IMR-90 (cell line): ENCODE results near the gene NUP93. TPM values are rescaled to one million over a fixed set of nuclear protein-coding genes. Genes with fewer than 3 reads are reported as not detected.

Experiments used
- ATAC-seq: fragments of 200-7000 bp; cut with Tn5 transposase; 2 replicates; pipeline ENCODE4 v1.9.1; 2020; ENCODE audit warnings: low read depth, mild to moderate bottlenecking, moderate library complexity
- BruUV-seq: library from RNA; stranded (reverse); fragments of 400-500 nt; replicated peaks from 2 replicates; lab custom pipeline; 2021; lab: Mats Ljungman, UMichigan
- CTCF ChIA-PET: fragments of 300-600 bp; formaldehyde crosslinking; extraction: SDS; loops from one replicate; lab custom pipeline; 2021; ENCODE audit warnings: antibody characterized with exemption; lab: Yijun Ruan, JAX
- POLR2A ChIA-PET: fragments of 300-600 bp; sonication (Branson Sonifier 250); formaldehyde crosslinking; loops from one replicate; lab custom pipeline; 2022; ENCODE audit warnings: antibody characterized with exemption; ENCODE audit not compliant: unreplicated experiment; lab: Charles Lee
- DNase-seq: peaks from one replicate; pipeline ENCODE4 v3.0.0; 2013
- H2AFZ ChIP-seq: replicated peaks from 2 replicates; pipeline ENCODE3; 2013; ENCODE audit warnings: low read length, mild to moderate bottlenecking; ENCODE audit not compliant: poor library complexity
- H2AK5ac ChIP-seq: 2 replicates; pipeline ENCODE4 v1.6.1; 2013; ENCODE audit warnings: low read depth, low read length, inconsistent platforms
- H2AK9ac ChIP-seq: replicated peaks from 2 replicates; pipeline ENCODE3; 2013; ENCODE audit warnings: mild to moderate bottlenecking, low read depth, low read length, moderate library complexity; ENCODE audit not compliant: poor library complexity
- H2BK120ac ChIP-seq: 2 replicates; pipeline ENCODE4 v1.6.1; 2013; ENCODE audit warnings: low read depth, low read length, inconsistent platforms
- H2BK15ac ChIP-seq: 3 replicates; pipeline ENCODE4 v1.6.1; 2013; ENCODE audit warnings: low read depth, low read length, inconsistent platforms
- H2BK20ac ChIP-seq: 2 replicates; pipeline ENCODE4 v1.6.1; 2013; ENCODE audit warnings: low read depth, mild to moderate bottlenecking, inconsistent platforms, low read length, moderate library complexity
- H2BK5ac ChIP-seq: 2 replicates; pipeline ENCODE4 v1.6.1; 2013; ENCODE audit warnings: mild to moderate bottlenecking, low read depth, low read length, inconsistent platforms; ENCODE audit not compliant: poor library complexity, severe bottlenecking
- H3K14ac ChIP-seq: replicated peaks from 2 replicates; pipeline ENCODE4 v1.6.1; 2013; ENCODE audit warnings: low read depth, low read length, inconsistent platforms
- H3K18ac ChIP-seq: 2 replicates; pipeline ENCODE4 v1.6.1; 2013; ENCODE audit warnings: low read depth, low read length, control low read depth
- H3K23ac ChIP-seq: 2 replicates; pipeline ENCODE4 v1.6.1; 2013; ENCODE audit warnings: low read depth, low read length, inconsistent platforms
- H3K27ac ChIP-seq: 2 replicates; pipeline ENCODE4 v1.5.1; 2013; ENCODE audit warnings: mild to moderate bottlenecking, control low read depth, low read length; ENCODE audit not compliant: insufficient read depth
- H3K27me3 ChIP-seq: 2 replicates; pipeline ENCODE4 v1.6.1; 2013; ENCODE audit warnings: low read length; ENCODE audit not compliant: control insufficient read depth, insufficient read depth
- H3K36me3 ChIP-seq: 2 replicates; pipeline ENCODE4 v1.6.1; 2013; ENCODE audit warnings: low read length, mixed read lengths; ENCODE audit not compliant: control insufficient read depth, insufficient read depth
- H3K4ac ChIP-seq: 2 replicates; pipeline ENCODE4 v1.6.1; 2013; ENCODE audit warnings: low read depth, low read length, inconsistent platforms
- H3K4me1 ChIP-seq: 2 replicates; pipeline ENCODE4 v1.6.1; 2013; ENCODE audit warnings: low read length, mixed read lengths; ENCODE audit not compliant: control insufficient read depth, insufficient read depth
- H3K4me2 ChIP-seq: 2 replicates; pipeline ENCODE4 v1.6.1; 2013; ENCODE audit warnings: low read depth, mild to moderate bottlenecking, control low read depth, low read length, moderate library complexity
- H3K4me3 ChIP-seq: 2 replicates; pipeline ENCODE4 v1.5.1; 2013; ENCODE audit warnings: low read depth, mild to moderate bottlenecking, control low read depth, low read length, moderate library complexity; ENCODE audit not compliant: insufficient read depth
- H3K56ac ChIP-seq: 2 replicates; pipeline ENCODE4 v1.6.1; 2013; ENCODE audit warnings: low read length, inconsistent platforms; ENCODE audit not compliant: insufficient read depth; ENCODE audit errors: extremely low read depth
- H3K79me1 ChIP-seq, 2 experiments: 2 replicates each; pipeline ENCODE4 v1.6.1; 2013; ENCODE audit warnings: low read length in 2 of 2, inconsistent platforms in 1 of 2, low read depth in 1 of 2
- H3K9ac ChIP-seq: 2 replicates; pipeline ENCODE4 v1.6.1; 2013; ENCODE audit warnings: low read depth, low read length, control low read depth
- H3K9me1 ChIP-seq: 2 replicates; pipeline ENCODE4 v1.6.1; 2013; ENCODE audit warnings: low read length, inconsistent platforms; ENCODE audit not compliant: insufficient read depth
- H3K9me3 ChIP-seq: 2 replicates; pipeline ENCODE4 v1.6.1; 2013; ENCODE audit warnings: low read length; ENCODE audit not compliant: control insufficient read depth, insufficient read depth
- H4K20me1 ChIP-seq: 2 replicates; pipeline ENCODE4 v1.6.1; 2013; ENCODE audit warnings: low read length, inconsistent platforms; ENCODE audit not compliant: insufficient read depth
- H4K5ac ChIP-seq: 2 replicates; pipeline ENCODE4 v1.6.1; 2013; ENCODE audit warnings: mild to moderate bottlenecking, low read depth, low read length, control low read depth
- H4K8ac ChIP-seq, 2 experiments: 2 replicates each; pipeline ENCODE4 v1.6.1; 2013; ENCODE audit warnings: low read depth in 2 of 2, low read length in 2 of 2, control low read depth in 1 of 2, inconsistent platforms in 1 of 2
- H4K91ac ChIP-seq: 2 replicates; pipeline ENCODE4 v1.6.1; 2013; ENCODE audit warnings: low read depth, low read length, inconsistent platforms; ENCODE audit not compliant: insufficient read depth
- BHLHE40 ChIP-seq: fragments of 150-350 bp; IDR thresholded peaks from 2 replicates; pipeline ENCODE4 v1.6.1; 2016; ENCODE audit warnings: mild to moderate bottlenecking, low read depth, low read length
- CEBPB ChIP-seq: IDR thresholded peaks from 2 replicates; pipeline ENCODE4 v1.6.1; 2012; ENCODE audit warnings: low read depth, low read length, improper control_type of control experiment
- CHD1 ChIP-seq: IDR thresholded peaks from 2 replicates; pipeline ENCODE4 v1.6.1; 2012; ENCODE audit warnings: low read depth, low read length, improper control_type of control experiment
- FOS ChIP-seq: fragments of 150-350 bp; IDR thresholded peaks from 2 replicates; pipeline ENCODE4 v1.6.1; 2016; ENCODE audit warnings: low read depth, low read length
- MAFK ChIP-seq: IDR thresholded peaks from 2 replicates; pipeline ENCODE4 v1.6.1; 2012; ENCODE audit warnings: low read depth, low read length, improper control_type of control experiment
- MAZ ChIP-seq: IDR thresholded peaks from 2 replicates; pipeline ENCODE4 v1.6.1; 2012; ENCODE audit warnings: low read depth, mild to moderate bottlenecking, low read length, improper control_type of control experiment, moderate library complexity, borderline replicate concordance
- MXI1 ChIP-seq: IDR thresholded peaks from 2 replicates; pipeline ENCODE4 v1.6.1; 2012; ENCODE audit warnings: low read depth, mild to moderate bottlenecking, low read length, moderate library complexity, borderline replicate concordance
- NFE2L2 ChIP-seq: fragments of 150-350 bp; IDR thresholded peaks from 2 replicates; pipeline ENCODE4 v1.6.1; 2016; ENCODE audit warnings: low read depth, mild to moderate bottlenecking, low read length
- POLR2A ChIP-seq: IDR thresholded peaks from 2 replicates; pipeline ENCODE4 v1.6.1; 2012; ENCODE audit warnings: mild to moderate bottlenecking, low read depth, low read length
- RAD21 ChIP-seq: IDR thresholded peaks from 2 replicates; pipeline ENCODE4 v1.6.1; 2012; ENCODE audit warnings: low read length, improper control_type of control experiment
- RCOR1 ChIP-seq: IDR thresholded peaks from 2 replicates; pipeline ENCODE4 v1.6.1; 2012; ENCODE audit warnings: mild to moderate bottlenecking, low read length, improper control_type of control experiment; ENCODE audit not compliant: insufficient replicate concordance
- RFX5 ChIP-seq: IDR thresholded peaks from 2 replicates; pipeline ENCODE4 v1.8.0; 2012; ENCODE audit warnings: low read depth, mild to moderate bottlenecking, low read length, moderate library complexity
- SMC3 ChIP-seq: fragments of 150-350 bp; IDR thresholded peaks from 2 replicates; pipeline ENCODE4 v1.6.1; 2016; ENCODE audit warnings: low read depth, mild to moderate bottlenecking, antibody characterized with exemption, low read length, moderate library complexity
- WGBS, 2 experiments: methylation state at CpG; one replicate each; pipeline versions ENCODE4 v1.1.5 to v1.1.7; 2013; ENCODE audit warnings: missing lambda C conversion rate in 2 of 2; ENCODE audit not compliant: insufficient read length in 1 of 2; ENCODE audit errors: extremely low coverage in 2 of 2; 5-methylcytosine and 5-hydroxymethylcytosine counted together
- dilution Hi-C: fragments of 300-500 bp; cut with HindIII; formaldehyde crosslinking; loops from one replicate; pipeline ENCODE4 v1.14.3; 2018; ENCODE audit warnings: low sequenced_read_pairs; ENCODE audit not compliant: unreplicated experiment
- in situ Hi-C: fragments of 300-500 bp; cut with MboI; formaldehyde crosslinking; loops from 3 replicates; pipeline ENCODE4 v1.14.3; 2019; ENCODE audit warnings: low sequenced_read_pairs, inconsistent platforms, mixed read lengths
- intact Hi-C: fragments of 100-400 bp; cut with micrococcal nuclease; formaldehyde crosslinking; loops from 2 replicates; pipeline ENCODE4 v1.10.0; 2022
- polyA plus RNA-seq, 3 experiments: library from polyadenylated mRNA; depleted of rRNA; stranded (reverse); fragments of >200 nt; gene quantifications; 2 replicates each; pipeline ENCODE4 v1.2.3, GENCODE V29; 2012; ENCODE audit warnings: low replicate concordance in 1 of 3
- total RNA-seq: library from RNA; depleted of rRNA; stranded (reverse); fragments of >200 nt; gene quantifications from 2 replicates; pipeline ENCODE4 v1.2.3, GENCODE V29; 2012
- TF ChIP-seq, protein P1 (sequence below): conservative IDR thresholded peaks from 2 replicates; pipeline ENCODE4 v1.5.1; 2012; ENCODE audit warnings: mild to moderate bottlenecking, low read depth, low read length, improper control_type of control experiment
- TF ChIP-seq, protein P2 (sequence below): fragments of 150-350 bp; IDR thresholded peaks from 2 replicates; pipeline ENCODE4 v1.6.1; 2016; ENCODE audit warnings: low read depth, mild to moderate bottlenecking, low read length, moderate library complexity, borderline replicate concordance
- TF ChIP-seq, protein P3 (sequence below): fragments of 150-350 bp; IDR thresholded peaks from 2 replicates; pipeline ENCODE4 v1.6.1; 2017; ENCODE audit warnings: mild to moderate bottlenecking, antibody characterized with exemption, low read length, low read depth

NUP93 gene
- total and polyA plus RNA-seq, 2 of the 4 experiments (the other 2 are of a cell fraction): 54.6 to 72.6 TPM

DNA sequence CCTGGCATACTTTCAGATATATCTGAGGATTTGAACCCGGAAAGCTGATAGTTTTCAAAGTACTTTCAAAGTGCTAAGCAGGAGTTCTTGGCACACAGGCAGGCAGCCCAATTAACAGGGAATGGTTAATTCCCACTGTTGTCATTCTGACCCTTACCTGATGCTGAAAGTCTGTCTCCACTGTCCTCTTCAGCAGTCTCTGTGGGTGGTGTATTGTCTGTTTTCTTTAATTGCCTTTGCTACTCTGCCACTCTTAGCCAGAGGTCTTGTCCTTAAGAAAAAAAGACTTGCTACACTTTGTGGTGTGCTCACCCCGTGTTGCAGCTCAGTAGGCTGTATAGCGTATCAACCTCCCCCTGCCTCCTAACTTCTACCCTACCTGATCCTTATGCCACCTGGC is 71.8 kb downstream of the NUP93 start:
- no peak overlapping the region for H2BK20ac ChIP-seq
- no TSS peak for BruUV-seq
- H2BK5ac ChIP-seq: no peak overlapping the region
- no peak overlapping the region for H2BK120ac ChIP-seq
- in situ Hi-C loops (no loop called here), dilution Hi-C loops (no loop called here), intact Hi-C loops (no loop called here)
- H3K56ac ChIP-seq: no peak overlapping the region
- no peak overlapping the region for H4K5ac ChIP-seq
- H3K23ac ChIP-seq: no peak overlapping the region
- no peak overlapping the region for H4K91ac ChIP-seq
- H3K36me3 ChIP-seq: peaks cover 8% of the 10 kb centered on the region
- peaks cover 10% of the 10 kb centered on the region for H3K4me1 ChIP-seq
- POLR2A ChIA-PET: no interaction called here
- ATAC-seq: no peak
- DNase-seq: no peak
- no peak overlapping the region for H3K18ac ChIP-seq
- H3K4me2 ChIP-seq: no peak overlapping the region
- 0 out of 2 replicates have a peak, but pooled peaks cover under 1% of the 10 kb centered on the region for H4K20me1 ChIP-seq
- no peak overlapping the region; the same call in 1 of the 2 replicates for H3K4ac ChIP-seq
- H2BK15ac ChIP-seq: no peak overlapping the region
- H3K9me3 ChIP-seq: no peaks in the 10 kb centered on the region
- peaks cover 5 to 17% of the 10 kb centered on the region in 2 experiments; a peak in 3 of 4 replicates for H3K79me1 ChIP-seq
- WGBS, 2 experiments: no CpG with 5 or more reads among the region's 3 CpGs
- CTCF ChIA-PET: no interaction called here
- no peak overlapping the region for H2AK5ac ChIP-seq
- no peak overlapping the region for H4K8ac ChIP-seq
- peaks cover 4% of the 10 kb centered on the region for H3K9me1 ChIP-seq
- H3K27ac ChIP-seq: no peak overlapping the region
- H3K27me3 ChIP-seq: no peaks in the 10 kb centered on the region
- TF ChIP-seq RAD21: no peak
- TF ChIP-seq, protein P1, sequence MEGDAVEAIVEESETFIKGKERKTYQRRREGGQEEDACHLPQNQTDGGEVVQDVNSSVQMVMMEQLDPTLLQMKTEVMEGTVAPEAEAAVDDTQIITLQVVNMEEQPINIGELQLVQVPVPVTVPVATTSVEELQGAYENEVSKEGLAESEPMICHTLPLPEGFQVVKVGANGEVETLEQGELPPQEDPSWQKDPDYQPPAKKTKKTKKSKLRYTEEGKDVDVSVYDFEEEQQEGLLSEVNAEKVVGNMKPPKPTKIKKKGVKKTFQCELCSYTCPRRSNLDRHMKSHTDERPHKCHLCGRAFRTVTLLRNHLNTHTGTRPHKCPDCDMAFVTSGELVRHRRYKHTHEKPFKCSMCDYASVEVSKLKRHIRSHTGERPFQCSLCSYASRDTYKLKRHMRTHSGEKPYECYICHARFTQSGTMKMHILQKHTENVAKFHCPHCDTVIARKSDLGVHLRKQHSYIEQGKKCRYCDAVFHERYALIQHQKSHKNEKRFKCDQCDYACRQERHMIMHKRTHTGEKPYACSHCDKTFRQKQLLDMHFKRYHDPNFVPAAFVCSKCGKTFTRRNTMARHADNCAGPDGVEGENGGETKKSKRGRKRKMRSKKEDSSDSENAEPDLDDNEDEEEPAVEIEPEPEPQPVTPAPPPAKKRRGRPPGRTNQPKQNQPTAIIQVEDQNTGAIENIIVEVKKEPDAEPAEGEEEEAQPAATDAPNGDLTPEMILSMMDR: no peak
- TF ChIP-seq RFX5: no peak
- no peak for TF ChIP-seq RCOR1
- no peak for TF ChIP-seq MAZ
- TF ChIP-seq, protein P2, sequence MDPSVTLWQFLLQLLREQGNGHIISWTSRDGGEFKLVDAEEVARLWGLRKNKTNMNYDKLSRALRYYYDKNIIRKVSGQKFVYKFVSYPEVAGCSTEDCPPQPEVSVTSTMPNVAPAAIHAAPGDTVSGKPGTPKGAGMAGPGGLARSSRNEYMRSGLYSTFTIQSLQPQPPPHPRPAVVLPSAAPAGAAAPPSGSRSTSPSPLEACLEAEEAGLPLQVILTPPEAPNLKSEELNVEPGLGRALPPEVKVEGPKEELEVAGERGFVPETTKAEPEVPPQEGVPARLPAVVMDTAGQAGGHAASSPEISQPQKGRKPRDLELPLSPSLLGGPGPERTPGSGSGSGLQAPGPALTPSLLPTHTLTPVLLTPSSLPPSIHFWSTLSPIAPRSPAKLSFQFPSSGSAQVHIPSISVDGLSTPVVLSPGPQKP: no peak
- no peak for TF ChIP-seq MXI1
- no peak for TF ChIP-seq MAFK
- TF ChIP-seq, protein P3, sequence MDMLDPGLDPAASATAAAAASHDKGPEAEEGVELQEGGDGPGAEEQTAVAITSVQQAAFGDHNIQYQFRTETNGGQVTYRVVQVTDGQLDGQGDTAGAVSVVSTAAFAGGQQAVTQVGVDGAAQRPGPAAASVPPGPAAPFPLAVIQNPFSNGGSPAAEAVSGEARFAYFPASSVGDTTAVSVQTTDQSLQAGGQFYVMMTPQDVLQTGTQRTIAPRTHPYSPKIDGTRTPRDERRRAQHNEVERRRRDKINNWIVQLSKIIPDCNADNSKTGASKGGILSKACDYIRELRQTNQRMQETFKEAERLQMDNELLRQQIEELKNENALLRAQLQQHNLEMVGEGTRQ: no peak
- TF ChIP-seq CEBPB: no peak
- no peak for TF ChIP-seq SMC3
- no peak for TF ChIP-seq NFE2L2
- no peak for TF ChIP-seq BHLHE40
- no peak for TF ChIP-seq FOS
- no peak for TF ChIP-seq POLR2A
- no peak for TF ChIP-seq CHD1
- H2AK9ac ChIP-seq: no peak overlapping the region
- H3K14ac ChIP-seq: no peak overlapping the region
- H3K4me3 ChIP-seq: no peak overlapping the region
- no peak overlapping the region for H3K9ac ChIP-seq
- H2AFZ ChIP-seq: no peak overlapping the region
